ENCODE measurements around the gene FBXL7.

- no peak for TF ChIP-seq CTCF (IDR thresholded peaks at IDR 0.05; ENCODE audit: low read length)
- TF ChIP-seq EZH2 (IDR thresholded peaks at IDR 0.05; ENCODE audit: borderline replicate concordance, low read length) = no peak
These were observed 6.2 kb downstream of the FBXL7 start for GRCh38 chr5:15506146-15506545.
